HG03039 (cell line): Measurements from ENCODE around the gene FBXO21.
"Not testable (repeated sequence)": the region's sequence is repeated elsewhere in the genome, so short reads cannot be mapped to it uniquely, and the experiment has no call there.

ENCODE experiments used
- ATAC-seq: cut with Tn5 transposase; IDR thresholded peaks from one replicate; pipeline ENCODE4 v1.9.1; 2021; ENCODE audit warnings: mild to moderate bottlenecking, moderate library complexity; ENCODE audit not compliant: unreplicated experiment

Gene FBXO21

GRCh38 chr12:117202556-117202955, 12.3 kb upstream of the FBXO21 start:
- ATAC-seq: no peak

GRCh38 chr12:117202033-117202432, 11.8 kb upstream of the FBXO21 start:
- ATAC-seq: no peak

GRCh38 chr12:117199956-117200744, 9.9 kb upstream of the FBXO21 start:
- not testable (repeated sequence) for ATAC-seq

- not testable (repeated sequence) for ATAC-seq
Observed at GRCh38 chr12:117196334-117196733, 6.1 kb upstream of the FBXO21 start.

- not testable (repeated sequence) for ATAC-seq
Observed at GRCh38 chr12:117195027-117195426, 4.8 kb upstream of the FBXO21 start.

- no peak for ATAC-seq
Observed at GRCh38 chr12:117193903-117194302, 3.6 kb upstream of the FBXO21 start.

GRCh38 chr12:117192581-117192980, 2.3 kb upstream of the FBXO21 start:
- not testable (repeated sequence) for ATAC-seq

GRCh38 chr12:117192057-117192456, 1.8 kb upstream of the FBXO21 start:
- ATAC-seq: no peak

GRCh38 chr12:117189725-117190209, 503 bp downstream of the FBXO21 start:
- ATAC-seq: peak; percentile 25

GRCh38 chr12:117188961-117189724, 1.1 kb downstream of the FBXO21 start:
- ATAC-seq: no peak

- ATAC-seq: no peak
Observed at GRCh38 chr12:117188121-117188665, 2.1 kb downstream of the FBXO21 start.

GRCh38 chr12:117187421-117187820, 2.8 kb downstream of the FBXO21 start:
- ATAC-seq: no peak

- ATAC-seq: no peak
Observed at GRCh38 chr12:117182866-117183265, 7.4 kb downstream of the FBXO21 start.

- not testable (repeated sequence) for ATAC-seq
Observed at GRCh38 chr12:117181468-117181843, 8.8 kb downstream of the FBXO21 start.

- ATAC-seq: no peak
Observed at GRCh38 chr12:117180758-117181467, 9.4 kb downstream of the FBXO21 start.

GRCh38 chr12:117178745-117179144, 11.5 kb downstream of the FBXO21 start:
- ATAC-seq: no peak

GRCh38 chr12:117178301-117178700, 12.0 kb downstream of the FBXO21 start:
- ATAC-seq: no peak

GRCh38 chr12:117172168-117172567, 18.1 kb downstream of the FBXO21 start:
- no peak for ATAC-seq

- ATAC-seq: no peak
Observed at GRCh38 chr12:117171499-117172162, 18.6 kb downstream of the FBXO21 start.

- ATAC-seq: no peak
Observed at GRCh38 chr12:117169548-117169947, 20.7 kb downstream of the FBXO21 start.
